GM18507 (cell line): Measurements from ENCODE around the gene HEPH.
A peak's percentile ranks its signal among the peaks of the same experiment; 100 is the strongest.
"Not testable (repeated sequence)": the region's sequence is repeated elsewhere in the genome, so short reads cannot be mapped to it uniquely, and the experiment has no call there.

Source experiments
- DNase-seq: peaks from one replicate; pipeline ENCODE4 v3.0.0; 2011; ENCODE audit warnings: low read depth; ENCODE audit not compliant: insufficient read length; ENCODE audit errors: extremely low spot score
- FAIRE-seq: peaks from 2 replicates; lab custom pipeline; 2011; peaks lifted over from hg19 to GRCh38; lab: Jason Lieb, UNC

The HEPH gene

GRCh38 chrX:66163849-66164411, at the start of gene HEPH:
Gene HEPH, plus strand, starts transcription at chrX:66164247. Its CDS starts 6,324 bp downstream, at chrX:66170571.
- peak; percentile 36 for FAIRE-seq

DNA sequence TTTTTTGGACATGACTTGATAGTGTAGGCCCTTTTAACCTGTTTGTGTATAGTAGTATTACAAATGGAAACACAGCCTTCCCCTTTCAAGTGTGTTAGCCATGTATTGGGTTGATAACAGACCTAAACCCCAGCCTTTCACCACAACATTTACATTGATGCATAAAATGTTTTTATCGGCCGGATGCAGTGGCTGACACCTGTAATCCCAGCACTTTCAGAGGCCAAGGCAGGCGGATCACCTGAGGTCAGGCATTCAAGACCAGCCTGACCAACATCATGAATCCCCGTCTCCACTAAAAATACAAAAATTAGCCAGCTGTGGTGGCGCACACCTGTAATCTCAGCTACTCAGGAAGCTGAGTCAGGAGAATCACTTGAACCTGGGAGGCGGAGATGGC, 45.3 kb upstream of the HEPH start:
- not testable (repeated sequence) for FAIRE-seq, DNase-seq

More at GRCh38 chrX:66163849-66164411, at the start of gene HEPH:
- no peak for DNase-seq

DNA sequence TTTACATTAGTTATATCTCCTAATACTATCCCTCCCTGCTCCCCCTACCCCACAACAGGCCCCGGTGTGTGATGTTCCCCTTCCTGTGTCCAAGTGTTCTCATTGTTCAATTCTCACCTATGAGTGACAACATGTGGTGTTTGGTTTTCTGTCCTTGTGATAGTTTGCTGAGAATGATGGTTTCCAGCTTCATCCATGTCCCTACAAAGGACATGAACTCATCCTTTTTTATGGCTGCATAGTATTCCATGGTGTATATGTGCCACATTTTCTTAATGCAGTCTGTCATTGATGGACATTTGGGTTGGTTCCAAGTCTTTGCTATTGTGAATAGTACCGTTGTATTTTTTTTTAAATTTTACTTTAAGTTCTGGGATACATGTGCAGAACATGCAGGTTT, 42.7 kb upstream of the HEPH start:
- not testable (repeated sequence) for FAIRE-seq, DNase-seq

GRCh38 chrX:66126662-66127061, 37.4 kb upstream of the HEPH start:
- FAIRE-seq (no peak), DNase-seq (no peak)

- DNase-seq (no peak), FAIRE-seq (no peak)
Measured at GRCh38 chrX:66130469-66130868, 33.6 kb upstream of the HEPH start.

DNA sequence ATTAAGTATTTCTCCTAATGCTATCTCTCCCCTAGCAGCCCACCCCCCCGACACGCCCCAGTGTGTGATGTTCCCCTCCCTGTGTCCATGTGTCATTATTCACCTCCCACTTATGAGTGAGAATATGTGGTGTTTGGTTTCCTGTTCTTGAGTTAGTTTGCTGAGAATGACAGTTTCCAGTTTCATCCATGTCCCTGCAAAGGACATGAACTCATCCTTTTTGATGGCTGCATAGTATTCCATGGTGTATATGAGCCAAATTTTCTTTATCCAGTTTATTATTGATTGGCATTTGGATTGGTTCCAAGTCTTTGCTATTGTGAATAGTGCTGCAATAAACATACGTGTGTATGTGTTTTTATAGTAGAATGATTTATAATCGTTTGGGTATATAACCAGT, 28.8 kb upstream of the HEPH start:
- DNase-seq, FAIRE-seq: not testable (repeated sequence)

- FAIRE-seq = no peak
- DNase-seq = no peak
Measured at GRCh38 chrX:66142351-66142750, 21.7 kb upstream of the HEPH start.

- DNase-seq = no peak
- FAIRE-seq = no peak
Measured at GRCh38 chrX:66144258-66144657, 19.8 kb upstream of the HEPH start.

DNA sequence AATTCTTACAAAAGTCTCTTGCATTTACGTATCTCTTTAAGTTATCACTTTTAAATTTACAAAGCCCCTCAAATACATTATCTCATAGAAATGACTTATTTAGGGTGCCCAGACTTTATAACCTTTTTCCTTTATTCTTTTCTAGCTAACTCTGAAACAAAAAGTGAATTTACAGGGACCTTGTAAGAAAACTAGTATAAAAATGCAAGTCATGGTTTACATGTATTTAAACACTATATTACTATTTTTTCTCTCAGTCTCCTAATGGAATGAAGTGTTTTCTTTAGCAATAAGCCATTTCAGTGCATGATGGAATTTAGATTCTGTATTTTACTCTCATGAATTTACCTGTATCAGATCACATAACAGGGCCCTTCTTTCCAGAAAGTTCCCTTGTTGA, 14.5 kb upstream of the HEPH start:
- DNase-seq (no peak), FAIRE-seq (no peak)

DNA sequence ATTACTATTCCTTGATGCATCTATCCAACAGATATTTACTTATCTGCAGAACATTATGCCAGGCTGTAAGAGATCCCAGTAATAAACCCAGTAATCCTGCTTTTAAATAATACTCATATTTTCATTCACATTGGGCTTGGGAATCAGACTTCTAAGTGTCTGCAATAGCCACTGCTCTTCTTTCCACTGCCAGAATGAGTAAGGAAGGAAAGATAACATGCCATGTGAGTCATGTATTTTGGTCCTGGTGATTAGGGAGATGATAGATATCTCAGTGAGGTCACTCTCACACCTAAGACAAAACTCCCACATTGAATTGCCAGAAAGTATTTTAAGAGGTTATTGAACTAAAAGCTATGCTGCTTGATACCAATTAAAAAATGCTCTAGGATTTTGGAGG, 13.9 kb upstream of the HEPH start:
- no peak for FAIRE-seq
- no peak for DNase-seq

GRCh38 chrX:66162331-66162822, 1.7 kb upstream of the HEPH start:
- DNase-seq (no peak), FAIRE-seq (peak; percentile 63)

- FAIRE-seq = no peak
Measured at GRCh38 chrX:66163447-66163846, 600 bp upstream of the HEPH start.

GRCh38 chrX:66164470-66164869, 423 bp downstream of the HEPH start:
- FAIRE-seq (no peak), DNase-seq (no peak)

More at GRCh38 chrX:66163447-66163846, 600 bp upstream of the HEPH start:
- no peak for DNase-seq

- DNase-seq = no peak
- peak; percentile 24 for FAIRE-seq
Measured at GRCh38 chrX:66164931-66165330, 884 bp downstream of the HEPH start.

DNA sequence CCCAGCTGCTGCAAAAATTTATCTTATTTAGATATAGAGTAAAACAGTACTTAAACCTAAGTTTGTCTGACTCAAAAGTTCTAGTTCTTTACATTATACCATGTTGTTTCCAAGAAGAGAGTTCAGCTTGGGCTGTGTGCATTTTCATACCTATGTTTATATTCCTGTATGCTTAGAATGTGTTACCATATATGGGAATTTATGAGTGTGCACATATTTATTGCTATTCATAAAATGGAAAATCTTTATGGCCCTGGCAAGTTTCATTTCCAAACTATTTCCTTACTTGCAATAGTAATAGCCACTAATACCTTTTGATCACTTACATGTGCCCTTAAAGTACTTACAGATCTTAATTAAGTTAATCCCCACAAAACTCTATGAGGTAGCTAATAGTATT, 2.6 kb downstream of the HEPH start:
- FAIRE-seq (no peak), DNase-seq (no peak)

DNA sequence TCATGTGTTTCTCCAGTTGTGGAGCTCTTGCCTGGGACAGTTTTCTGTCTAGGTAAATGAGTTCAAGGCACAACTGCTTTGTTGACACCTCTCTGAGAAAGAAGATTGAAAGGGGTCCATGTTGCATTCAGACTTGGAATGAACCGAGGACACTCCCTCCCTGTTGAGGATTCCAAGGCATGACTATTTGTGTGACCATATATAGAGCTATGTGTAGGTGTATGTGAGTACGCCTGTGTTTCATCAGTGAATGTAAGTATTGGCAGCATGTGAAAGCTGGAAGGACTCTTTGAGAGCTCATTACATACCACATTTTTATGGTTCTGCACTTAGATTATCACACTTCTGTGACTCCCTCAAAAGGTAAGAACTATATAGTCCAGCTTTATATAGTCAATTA, 3.4 kb downstream of the HEPH start:
- DNase-seq (no peak), FAIRE-seq (no peak)

- FAIRE-seq (no peak), DNase-seq (no peak)
Measured at GRCh38 chrX:66176134-66176533, 12.1 kb downstream of the HEPH start.

GRCh38 chrX:66191563-66191962, 27.5 kb downstream of the HEPH start:
- FAIRE-seq (no peak), DNase-seq (no peak)

DNA sequence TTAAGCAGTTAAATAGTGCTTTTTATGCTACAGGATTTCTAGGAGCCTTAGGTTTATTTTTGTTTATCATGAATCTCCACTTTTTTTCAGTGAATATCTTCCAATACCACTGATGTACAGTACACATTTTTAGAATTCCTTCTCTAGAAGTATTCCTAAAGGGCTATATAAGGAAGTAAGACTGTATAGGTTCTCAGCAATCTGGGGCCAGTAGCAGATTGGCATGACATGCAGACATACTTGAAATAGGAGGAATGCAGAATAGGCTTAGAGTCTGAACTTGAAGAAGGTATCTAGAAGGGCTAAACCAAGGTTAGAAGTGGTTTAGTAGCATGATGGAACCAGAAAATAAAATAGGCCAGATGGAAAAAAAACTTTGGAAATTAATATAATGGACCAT, 29.8 kb downstream of the HEPH start:
- DNase-seq (no peak), FAIRE-seq (no peak)

GRCh38 chrX:66200050-66200664, 36.1 kb downstream of the HEPH start:
- peak; percentile 86 for FAIRE-seq
- DNase-seq = no peak
